Stomach (tissue), 9 donors: ENCODE data around the gene DNAJC8. TPM values are rescaled to one million over a fixed set of nuclear protein-coding genes. Genes with fewer than 3 reads are reported as not detected.

Source experiments
- DNase-seq, 2 donors: peaks; one replicate each; pipeline versions ENCODE4 v3.0.0 to v3.0.0-alpha.2; 2013 to 2019
- H3K27ac ChIP-seq, 5 donors: fragments of 200-600 bp in 4 of 5; sonication (generic) in 4 of 5; one replicate each; pipeline ENCODE4 v1.5.1; 2013 to 2019; ENCODE audit warnings: mild to moderate bottlenecking in 1 of 5, moderate library complexity in 1 of 5
- H3K27me3 ChIP-seq, 3 donors: fragments of 200-600 bp; sonication (generic); one replicate each; pipeline ENCODE4 v1.5.1; 2017 to 2019; ENCODE audit warnings: mixed run types in 1 of 3
- H3K36me3 ChIP-seq, 4 donors: fragments of 200-600 bp; sonication (generic); 1 replicate in 3 of 4; 2 replicates in 1 of 4; pipeline ENCODE4 v1.5.1; 2016 to 2019
- H3K4me1 ChIP-seq, 4 donors: fragments of 200-600 bp; sonication (generic); one replicate each; pipeline ENCODE4 v1.5.1; 2016 to 2019
- H3K4me3 ChIP-seq, 4 donors: fragments of 200-600 bp; sonication (generic) in 3 of 4; one replicate each; pipeline ENCODE4 v1.5.1; 2016 to 2019; ENCODE audit warnings: mild to moderate bottlenecking in 1 of 4
- H3K9me3 ChIP-seq, 4 donors: fragments of 200-600 bp; sonication (generic); one replicate each; pipeline ENCODE4 v1.5.1; 2016 to 2019
- EP300 ChIP-seq: sonication (generic); formaldehyde crosslinking; IDR thresholded peaks from one replicate; pipeline ENCODE4 v1.6.1; 2017; ENCODE audit warnings: antibody characterized with exemption
- POLR2A ChIP-seq, 4 donors: fragments of 450-650 bp; IDR thresholded peaks; one replicate each; pipeline ENCODE4 v1.6.1; 2016; ENCODE audit warnings: antibody characterized with exemption in 4 of 4, control low read depth in 2 of 4, mild to moderate bottlenecking in 1 of 4, moderate library complexity in 1 of 4
- POLR2AphosphoS5 ChIP-seq, 3 donors: sonication (generic); formaldehyde crosslinking; IDR thresholded peaks; one replicate each; pipeline ENCODE4 v1.6.1; 2016; ENCODE audit warnings: antibody characterized with exemption in 3 of 3
- WGBS, 5 donors: extraction: QIAGEN DNeasy Blood & Tissue Kit in 3 of 5; methylation state at CpG; one replicate each; pipeline versions ENCODE4 v1.1.5 to v1.1.7; 2013 to 2018; 5-methylcytosine and 5-hydroxymethylcytosine counted together
- intact Hi-C: fragments of 100-400 bp; cut with DNase I; formaldehyde crosslinking; loops from one replicate; pipeline ENCODE4 v1.15.1; 2023; ENCODE audit warnings: low total_unique reads
- polyA plus RNA-seq, 3 donors: library from polyadenylated mRNA; stranded (reverse); fragments of 200-250 nt; gene quantifications; one replicate each; pipeline ENCODE4 v1.2.3, GENCODE V29; 2013
- total RNA-seq, 5 donors: library from RNA; depleted of rRNA; stranded (reverse); fragments of >200 nt; gene quantifications; one replicate each; pipeline versions ENCODE4 v1.1.0 to v1.2.3, GENCODE V29; 2014 to 2016
- TF ChIP-seq, protein P1 (sequence below), 7 experiments: fragments of 450-650 bp in 4 of 7; fragments of 200-600 bp in 3 of 7; sonication (generic) in 3 of 7; IDR thresholded peaks; one replicate each; pipeline ENCODE4 v1.5.1; 2016 to 2019; ENCODE audit warnings: antibody characterized with exemption in 7 of 7, control low read depth in 2 of 7, mild to moderate bottlenecking in 1 of 7
- donor health status: healthy with polysubstance abuse.
- donor health status: Bipolar disorder and iron deficiency.
- donor health status: healthy.

DNAJC8 gene
- total and polyA plus RNA-seq, 8 donors, result 38.4 to 111 (median 74.4) TPM

GRCh38 chr1:28246427-28246832 lies 13.6 kb upstream of the DNAJC8 start:
- TF ChIP-seq POLR2A (IDR thresholded peaks at IDR 0.05) (no peak), POLR2AphosphoS5 (IDR thresholded peaks at IDR 0.05) (peak in 1 of 3 donors; percentile 51)
- Histone ChIP-seq H3K27ac (peak overlapping the region; percentile 65 to 96 (median 89)), H3K4me1 (peaks cover 35 to 86% (median 62%) of the 10 kb centered on the region in 4 donors), H3K27me3 (no peaks in the 10 kb centered on the region), H3K36me3 (no peaks in the 10 kb centered on the region), H3K9me3 (no peaks in the 10 kb centered on the region), H3K4me3 (peak overlapping the region; percentile 44 to 63 (median 59))
- WGBS, 5 donors, result 6 to 55% (median 38%) methylated on average over 11 of the region's 11 CpGs
- DNase-seq, result peak in 1 of 2 donors; percentile 88
- intact Hi-C loops, result no loop called here

GRCh38 chr1:28244549-28245251 lies 11.9 kb upstream of the DNAJC8 start:
- Histone ChIP-seq H3K4me1 (peaks cover 32 to 71% (median 57%) of the 10 kb centered on the region in 4 donors), H3K9me3 (no peaks in the 10 kb centered on the region), H3K27me3 (no peaks in the 10 kb centered on the region), H3K36me3 (peaks cover 0 to 5% (median 2%) of the 10 kb centered on the region in 4 donors), H3K27ac (peak overlapping the region; percentile 63 to 96 (median 85)), H3K4me3 (no peak overlapping the region)
- DNase-seq, result no peak
- no peak for TF ChIP-seq POLR2AphosphoS5 (IDR thresholded peaks at IDR 0.05)
- TF ChIP-seq POLR2A (IDR thresholded peaks at IDR 0.05), result no peak
- TF ChIP-seq EP300, result no peak
- TF ChIP-seq, protein P1, sequence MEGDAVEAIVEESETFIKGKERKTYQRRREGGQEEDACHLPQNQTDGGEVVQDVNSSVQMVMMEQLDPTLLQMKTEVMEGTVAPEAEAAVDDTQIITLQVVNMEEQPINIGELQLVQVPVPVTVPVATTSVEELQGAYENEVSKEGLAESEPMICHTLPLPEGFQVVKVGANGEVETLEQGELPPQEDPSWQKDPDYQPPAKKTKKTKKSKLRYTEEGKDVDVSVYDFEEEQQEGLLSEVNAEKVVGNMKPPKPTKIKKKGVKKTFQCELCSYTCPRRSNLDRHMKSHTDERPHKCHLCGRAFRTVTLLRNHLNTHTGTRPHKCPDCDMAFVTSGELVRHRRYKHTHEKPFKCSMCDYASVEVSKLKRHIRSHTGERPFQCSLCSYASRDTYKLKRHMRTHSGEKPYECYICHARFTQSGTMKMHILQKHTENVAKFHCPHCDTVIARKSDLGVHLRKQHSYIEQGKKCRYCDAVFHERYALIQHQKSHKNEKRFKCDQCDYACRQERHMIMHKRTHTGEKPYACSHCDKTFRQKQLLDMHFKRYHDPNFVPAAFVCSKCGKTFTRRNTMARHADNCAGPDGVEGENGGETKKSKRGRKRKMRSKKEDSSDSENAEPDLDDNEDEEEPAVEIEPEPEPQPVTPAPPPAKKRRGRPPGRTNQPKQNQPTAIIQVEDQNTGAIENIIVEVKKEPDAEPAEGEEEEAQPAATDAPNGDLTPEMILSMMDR (IDR thresholded peaks at IDR 0.05), result no peak
- intact Hi-C loops, result no loop called here
- 69 to 74% (median 71%) methylated on average over 13 of the region's 13 CpGs for WGBS, 5 donors

DNA sequence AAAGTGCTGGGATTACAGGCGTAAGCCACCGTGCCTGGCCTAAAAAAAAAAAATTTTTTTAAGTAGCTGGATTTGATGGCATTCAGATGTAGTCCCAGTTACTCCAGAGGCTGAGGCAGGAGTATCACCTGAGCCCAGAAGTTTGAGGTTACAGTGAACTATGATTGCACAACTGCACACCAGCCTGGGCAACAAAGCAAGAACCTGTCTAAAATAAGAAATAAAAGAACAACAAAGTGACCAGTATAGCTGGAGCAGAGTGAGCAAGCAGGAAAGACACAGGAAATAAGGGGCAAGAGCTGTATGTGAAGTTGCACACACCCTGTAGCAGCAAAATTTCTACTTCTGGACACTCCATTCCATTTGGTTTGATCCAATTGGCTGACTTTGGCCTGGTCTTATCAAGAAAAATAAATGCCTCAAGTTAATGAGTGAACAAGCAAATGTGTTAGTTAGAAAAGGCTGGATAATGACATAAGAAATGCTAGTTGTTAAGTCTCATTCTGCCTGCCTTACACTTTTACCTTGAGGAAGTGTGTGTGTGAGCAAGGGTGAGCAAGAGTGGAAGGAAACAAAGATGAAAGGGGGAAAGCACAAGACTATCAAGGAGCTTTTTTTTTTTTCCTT lies 11.0 kb upstream of the DNAJC8 start:
- Histone ChIP-seq H3K4me3 (no peak overlapping the region), H3K36me3 (peaks cover 0 to 5% (median 2%) of the 10 kb centered on the region in 4 donors), H3K9me3 (no peaks in the 10 kb centered on the region), H3K27ac (peak overlapping the region; percentile 63 to 96 (median 85)), H3K4me1 (peaks cover 23 to 62% (median 49%) of the 10 kb centered on the region in 4 donors), H3K27me3 (no peaks in the 10 kb centered on the region)
- intact Hi-C loops, result no loop called here
- WGBS, 5 donors, result 29 to 61% (median 43%) methylated on average over 2 of the region's 2 CpGs
- DNase-seq, result peak in 1 of 2 donors; percentile 77
- no peak for TF ChIP-seq POLR2A (IDR thresholded peaks at IDR 0.05)
- TF ChIP-seq, protein P1 (IDR thresholded peaks at IDR 0.05), result no peak
- TF ChIP-seq POLR2AphosphoS5 (IDR thresholded peaks at IDR 0.05), result peak in 2 of 3 donors; percentile 19 to 28

DNA sequence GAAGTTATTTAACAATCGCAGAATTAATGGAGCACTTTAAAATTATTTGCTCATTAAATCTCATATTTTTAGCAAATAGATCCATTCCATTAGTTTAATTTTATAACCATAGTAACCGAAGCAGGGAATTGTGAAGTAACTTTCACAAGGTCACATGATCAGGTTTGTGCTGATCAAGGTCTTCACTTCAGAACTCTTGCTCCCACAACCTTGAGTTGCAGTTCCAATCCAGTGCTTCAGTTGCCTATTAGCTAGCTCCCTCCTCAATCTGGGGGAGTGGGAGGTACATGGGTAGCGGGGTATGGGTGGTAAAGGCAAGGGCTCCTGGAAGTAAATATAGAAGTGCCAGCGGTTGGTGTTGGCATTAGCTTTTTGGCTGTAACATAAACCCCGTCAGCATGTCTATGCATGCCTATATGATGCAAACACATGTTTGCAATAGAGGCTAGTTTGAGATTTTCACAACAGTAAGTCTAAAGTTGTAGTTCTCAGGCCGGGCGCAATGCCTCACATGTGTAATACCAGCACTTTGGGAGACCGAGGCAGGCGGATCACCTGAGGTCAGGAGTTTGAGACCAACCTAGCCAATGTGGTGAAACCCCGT lies 8.9 kb upstream of the DNAJC8 start:
- Histone ChIP-seq H3K4me1 (peaks cover 20 to 65% (median 48%) of the 10 kb centered on the region in 4 donors), H3K27me3 (no peaks in the 10 kb centered on the region), H3K36me3 (peaks cover 0 to 14% (median 10%) of the 10 kb centered on the region in 4 donors), H3K9me3 (no peaks in the 10 kb centered on the region), H3K4me3 (no peak overlapping the region), H3K27ac (no peak overlapping the region)
- intact Hi-C loops, result no loop called here
- no peak for DNase-seq
- TF ChIP-seq POLR2AphosphoS5 (IDR thresholded peaks at IDR 0.05), result no peak
- TF ChIP-seq, protein P1 (IDR thresholded peaks at IDR 0.05), result no peak
- TF ChIP-seq POLR2A (IDR thresholded peaks at IDR 0.05), result no peak
- TF ChIP-seq EP300, result no peak
- 90 to 98% (median 94%) methylated on average over 9 to 10 of the region's 10 CpGs for WGBS, 5 donors
